ENCODE measurements around the gene PALLD. TPM values are rescaled to one million over a fixed set of nuclear protein-coding genes. Genes with fewer than 3 reads are reported as not detected.

Gene PALLD
- total RNA-seq, 4 donors from 2014 or later, result 71.8 to 106 (median 83.3) TPM

DNA sequence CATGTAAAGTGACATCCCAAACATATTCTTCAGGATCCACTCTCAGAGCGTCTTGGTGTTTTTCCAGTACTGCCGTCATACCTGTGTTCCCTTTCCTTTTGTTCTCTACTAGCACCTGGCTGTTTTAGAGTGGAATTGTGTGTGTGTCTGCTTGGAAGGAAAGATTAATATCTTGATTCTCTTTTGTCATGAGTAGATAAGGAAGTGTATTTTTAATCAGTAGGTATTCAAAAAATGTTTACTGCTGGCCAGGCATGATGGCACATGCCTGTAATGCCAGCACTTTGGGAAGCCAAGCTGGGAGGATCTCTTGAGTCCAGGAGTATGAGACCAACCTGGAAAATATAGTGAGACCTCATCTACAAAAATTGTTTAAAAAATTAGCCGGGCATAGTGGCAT, 314.4 kb downstream of the PALLD start:
- Histone ChIP-seq H3K4me3 (no peak overlapping the region), H3K4me1 (peaks cover 30% of the 10 kb centered on the region), H3K36me3 (no peaks in the 10 kb centered on the region), H3K27me3 (no peaks in the 10 kb centered on the region), H3K27ac (peak overlapping the region; percentile 48), H3K9me3 (no peaks in the 10 kb centered on the region)
- WGBS, result 57% methylated on average over 3 of the region's 3 CpGs
- DNase-seq (ENCODE audit: low spot score in 2 of 2), result no peak
- no peak for TF ChIP-seq POLR2AphosphoS5 (IDR thresholded peaks at IDR 0.05)
- TF ChIP-seq, protein P1, sequence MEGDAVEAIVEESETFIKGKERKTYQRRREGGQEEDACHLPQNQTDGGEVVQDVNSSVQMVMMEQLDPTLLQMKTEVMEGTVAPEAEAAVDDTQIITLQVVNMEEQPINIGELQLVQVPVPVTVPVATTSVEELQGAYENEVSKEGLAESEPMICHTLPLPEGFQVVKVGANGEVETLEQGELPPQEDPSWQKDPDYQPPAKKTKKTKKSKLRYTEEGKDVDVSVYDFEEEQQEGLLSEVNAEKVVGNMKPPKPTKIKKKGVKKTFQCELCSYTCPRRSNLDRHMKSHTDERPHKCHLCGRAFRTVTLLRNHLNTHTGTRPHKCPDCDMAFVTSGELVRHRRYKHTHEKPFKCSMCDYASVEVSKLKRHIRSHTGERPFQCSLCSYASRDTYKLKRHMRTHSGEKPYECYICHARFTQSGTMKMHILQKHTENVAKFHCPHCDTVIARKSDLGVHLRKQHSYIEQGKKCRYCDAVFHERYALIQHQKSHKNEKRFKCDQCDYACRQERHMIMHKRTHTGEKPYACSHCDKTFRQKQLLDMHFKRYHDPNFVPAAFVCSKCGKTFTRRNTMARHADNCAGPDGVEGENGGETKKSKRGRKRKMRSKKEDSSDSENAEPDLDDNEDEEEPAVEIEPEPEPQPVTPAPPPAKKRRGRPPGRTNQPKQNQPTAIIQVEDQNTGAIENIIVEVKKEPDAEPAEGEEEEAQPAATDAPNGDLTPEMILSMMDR (IDR thresholded peaks at IDR 0.05), result no peak

DNA sequence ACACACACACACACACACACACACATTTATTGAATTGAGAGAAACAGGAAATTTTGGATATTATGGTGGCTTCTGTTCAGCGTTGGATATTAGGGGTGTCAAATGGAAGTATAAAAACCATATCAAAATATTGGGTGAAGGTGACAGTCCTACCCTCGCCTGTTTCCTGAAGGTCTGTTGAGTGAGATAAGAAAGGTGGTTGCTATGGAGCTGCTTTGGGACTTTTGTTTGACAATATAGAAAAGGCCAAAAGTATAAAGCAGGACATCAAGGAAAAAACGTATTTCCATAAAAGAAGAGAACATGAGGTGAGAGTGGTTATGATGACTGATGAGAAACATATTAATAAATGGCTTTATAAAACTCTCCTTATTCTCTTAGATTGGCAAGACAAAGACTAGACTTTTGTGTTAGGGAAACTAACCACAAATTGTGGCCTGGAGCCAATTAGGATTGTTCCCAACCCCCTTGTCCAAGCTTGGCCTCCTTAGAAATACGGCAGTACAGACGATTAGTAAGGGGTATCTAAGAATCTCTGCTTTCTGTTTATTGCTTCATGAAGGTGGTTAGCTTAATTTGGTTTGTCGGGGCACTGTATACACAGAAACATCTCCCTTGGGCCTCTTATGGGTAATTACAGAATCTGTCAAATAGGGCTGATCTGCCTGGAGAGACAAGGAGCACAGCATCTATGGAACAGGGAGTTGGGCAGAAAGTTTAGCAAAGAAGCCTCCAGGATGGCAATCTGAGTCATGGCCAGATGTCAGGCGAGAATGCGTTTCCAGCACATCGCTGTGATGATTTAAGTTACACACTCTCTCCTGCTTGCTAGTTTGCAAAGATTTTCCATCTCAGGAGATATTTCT, 315.2 kb downstream of the PALLD start:
- Histone ChIP-seq H3K9me3 (no peaks in the 10 kb centered on the region), H3K4me1 (peaks cover 38% of the 10 kb centered on the region), H3K4me3 (no peak overlapping the region), H3K36me3 (no peaks in the 10 kb centered on the region), H3K27ac (peak overlapping the region; percentile 48), H3K27me3 (no peaks in the 10 kb centered on the region)
- WGBS, result 49% methylated on average over 9 of the region's 9 CpGs
- TF ChIP-seq POLR2AphosphoS5 (IDR thresholded peaks at IDR 0.05) (no peak), EP300 (IDR thresholded peaks at IDR 0.05) (no peak), POLR2A (IDR thresholded peaks at IDR 0.05) (no peak)
- TF ChIP-seq, protein P1 (IDR thresholded peaks at IDR 0.05), result no peak
- DNase-seq (ENCODE audit: low spot score in 2 of 2), result no peak

DNA sequence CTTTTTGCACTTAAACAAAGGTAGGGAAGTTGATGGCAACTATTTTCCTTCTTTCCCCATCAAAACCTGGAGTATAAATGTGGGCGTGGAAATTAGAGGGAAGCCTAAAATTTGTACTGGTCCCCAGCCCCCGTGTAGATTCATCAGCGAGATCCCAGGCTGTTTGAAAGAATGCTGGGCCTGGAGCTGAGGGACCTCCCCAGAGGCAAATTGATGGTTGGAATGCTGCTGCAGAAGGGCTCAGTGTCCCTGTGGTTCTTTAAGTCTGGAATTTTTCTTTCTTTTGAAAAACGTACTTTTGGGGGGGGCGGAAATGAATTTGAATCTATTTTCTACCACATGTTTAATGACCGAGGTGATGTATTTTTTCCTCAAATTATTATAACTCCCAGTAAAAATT, 316.0 kb downstream of the PALLD start:
- no peak overlapping the region for H3K4me3 ChIP-seq
- no peak for DNase-seq (ENCODE audit: low spot score in 2 of 2)
- WGBS, result 78% methylated on average over 6 of the region's 6 CpGs
- peak overlapping the region; percentile 48 for H3K27ac ChIP-seq
- TF ChIP-seq POLR2A (IDR thresholded peaks at IDR 0.05) (no peak), EP300 (IDR thresholded peaks at IDR 0.05) (no peak), POLR2AphosphoS5 (IDR thresholded peaks at IDR 0.05) (no peak)
- TF ChIP-seq, protein P1 (IDR thresholded peaks at IDR 0.05), result no peak
- no peaks in the 10 kb centered on the region for H3K27me3 ChIP-seq
- H3K4me1 ChIP-seq, result peaks cover 46% of the 10 kb centered on the region
- no peaks in the 10 kb centered on the region for H3K36me3 ChIP-seq
- H3K9me3 ChIP-seq, result no peaks in the 10 kb centered on the region

DNA sequence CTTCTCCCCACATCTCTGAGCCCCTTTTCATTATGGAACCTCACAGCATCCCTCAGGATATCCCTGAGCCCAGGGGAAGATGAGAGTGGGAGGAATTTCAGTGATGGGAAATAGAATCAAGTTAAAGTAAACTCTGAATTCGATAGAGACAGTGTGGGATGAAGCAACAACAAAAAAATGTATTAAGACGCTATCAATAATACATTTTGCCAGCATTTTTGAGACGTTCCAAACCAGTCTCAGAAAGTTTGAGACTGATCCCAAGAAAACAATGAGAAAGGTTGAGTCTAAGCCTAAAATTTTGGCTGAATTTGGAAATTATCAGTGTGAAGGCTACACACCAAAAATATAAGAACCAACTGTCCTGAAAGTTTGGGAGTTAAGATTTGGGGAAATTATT, 317.0 kb downstream of the PALLD start:
- Histone ChIP-seq H3K36me3 (no peaks in the 10 kb centered on the region), H3K27me3 (no peaks in the 10 kb centered on the region), H3K9me3 (no peaks in the 10 kb centered on the region), H3K27ac (no peak overlapping the region), H3K4me3 (no peak overlapping the region), H3K4me1 (peaks cover 47% of the 10 kb centered on the region)
- WGBS, result 58% methylated on average over 3 of the region's 3 CpGs
- TF ChIP-seq EP300 (IDR thresholded peaks at IDR 0.05), result no peak
- TF ChIP-seq, protein P1 (IDR thresholded peaks at IDR 0.05), result no peak
- no peak for TF ChIP-seq POLR2A (IDR thresholded peaks at IDR 0.05)
- no peak for TF ChIP-seq POLR2AphosphoS5 (IDR thresholded peaks at IDR 0.05)
- DNase-seq (ENCODE audit: low spot score in 2 of 2), result no peak

DNA sequence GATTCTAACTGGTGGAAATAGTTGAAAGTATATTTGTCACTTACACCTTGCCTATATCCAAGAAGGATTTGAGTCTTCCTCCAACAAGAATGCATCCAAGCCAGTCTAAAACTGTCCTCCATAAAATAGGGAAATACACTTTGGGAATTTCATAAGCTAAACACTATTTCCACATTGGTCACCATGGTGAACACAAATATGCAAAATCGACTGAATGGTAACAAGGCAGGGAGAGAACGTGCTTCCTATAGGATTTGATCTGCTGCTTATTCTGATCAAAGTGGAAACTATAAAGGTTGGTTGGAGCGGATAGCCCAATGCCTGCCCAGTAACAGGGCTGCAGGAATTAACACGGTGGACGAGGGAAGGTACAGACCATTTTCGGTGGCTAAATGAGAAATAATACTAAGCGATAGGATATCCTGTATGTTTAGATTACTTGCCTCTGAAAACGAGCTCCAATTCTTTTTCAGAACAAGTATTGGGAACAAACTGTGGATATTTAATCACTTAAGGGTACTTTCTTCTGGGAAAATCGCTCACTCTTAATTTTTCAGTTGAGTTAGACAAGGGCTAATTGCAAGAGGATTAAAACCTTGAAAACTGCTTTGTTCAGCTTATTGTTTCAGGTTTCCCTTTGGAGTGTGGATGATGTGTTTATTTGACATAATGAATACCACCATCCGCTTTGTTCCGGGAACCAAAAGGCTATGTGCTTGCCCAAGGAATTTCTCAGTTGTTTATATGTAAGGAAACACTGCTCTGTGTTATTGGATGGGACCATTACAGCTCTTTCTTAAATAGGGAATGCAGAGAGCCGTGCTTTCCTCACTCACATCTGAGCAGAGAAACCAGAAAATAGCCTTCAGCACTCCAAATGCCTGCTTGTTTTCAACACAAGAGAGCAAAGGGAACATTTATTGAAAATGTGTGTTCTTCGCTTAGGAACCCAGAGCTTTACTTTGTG, 318.8 kb downstream of the PALLD start:
- Histone ChIP-seq H3K27me3 (no peaks in the 10 kb centered on the region), H3K36me3 (no peaks in the 10 kb centered on the region), H3K4me3 (no peak overlapping the region), H3K9me3 (no peaks in the 10 kb centered on the region), H3K4me1 (peaks cover 47% of the 10 kb centered on the region), H3K27ac (peak overlapping the region; percentile 71)
- 57% methylated on average over 13 of the region's 13 CpGs for whole genome bisulfite sequencing
- TF ChIP-seq EP300 (IDR thresholded peaks at IDR 0.05) (peak; percentile 10), POLR2A (IDR thresholded peaks at IDR 0.05) (no peak), POLR2AphosphoS5 (IDR thresholded peaks at IDR 0.05) (no peak)
- TF ChIP-seq, protein P1 (IDR thresholded peaks at IDR 0.05), result no peak
- DNase-seq (ENCODE audit: low spot score in 2 of 2), result no peak

Data from suprapubic skin (tissue), 4 donors.